ENCODE measurements around the gene HEATR9.

Gene HEATR9

GRCh38 chr17:35808240-35808961 is 60.3 kb downstream of the HEATR9 start:
- no peak for FAIRE-seq

GRCh38 chr17:35807371-35808144 is 61.1 kb downstream of the HEATR9 start:
- no peak for FAIRE-seq

Data from colon (tissue), 2 donors.